GM10248 (cell line): ENCODE data around the gene MAPK14.

ENCODE experiments used
- CTCF ChIA-PET: fragments of 300-600 bp; sonication (Branson Sonifier 250); formaldehyde crosslinking; extraction: SDS; loops from one replicate; lab custom pipeline; 2021; ENCODE audit warnings: antibody characterized with exemption; lab: Yijun Ruan, JAX
- POLR2A ChIA-PET: fragments of 350-650 bp; sonication (Branson Sonifier 250); formaldehyde crosslinking; extraction: SDS; loops from one replicate; lab custom pipeline; 2020; ENCODE audit warnings: antibody characterized with exemption; lab: Yijun Ruan, JAX
- DNase-seq: peaks from one replicate; pipeline ENCODE4 v3.0.0; 2012; ENCODE audit errors: extremely low spot score
- CTCF ChIP-seq: IDR thresholded peaks from 2 replicates; pipeline ENCODE4 v1.5.1; 2012; ENCODE audit warnings: mild to moderate bottlenecking, low read depth; ENCODE audit errors: extremely low read depth, missing control alignments, control extremely low read depth

MAPK14 gene

DNA sequence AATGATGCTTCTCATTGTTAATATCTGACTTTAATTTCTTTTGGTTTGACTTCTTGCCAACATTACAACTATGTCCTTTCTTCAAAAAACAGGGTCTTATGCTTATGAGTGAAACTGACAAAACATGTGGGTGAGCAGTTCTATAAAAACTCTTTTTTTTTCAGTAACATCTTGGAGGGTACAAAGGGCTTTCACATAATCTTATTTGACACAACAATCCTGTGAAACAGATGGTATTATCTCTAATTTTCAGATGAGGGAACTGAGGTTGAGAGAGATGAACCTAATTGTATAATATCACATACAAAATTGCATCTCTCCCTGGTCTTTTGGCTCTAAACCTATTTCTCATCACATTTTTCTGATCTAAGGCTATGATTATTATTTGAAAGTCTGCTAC is 38.3 kb downstream of the MAPK14 start:
- DNase-seq: no peak
- no peak for TF ChIP-seq CTCF
- ChIA-PET CTCF (interaction anchor here (1.0 to 3.9 kb wide), 4 partner anchors 13 to 38 kb away, joined by 4 to 23 read pairs (median 5); partner anchors contain the start of gene MAPK14), POLR2A (no interaction called here)

- DNase-seq: no peak
- ChIA-PET POLR2A (no interaction called here), CTCF (interaction anchor here (1.3 to 3.9 kb wide), 2 partner anchors 10 to 29 kb away, joined by 7 to 23 read pairs; no protein-coding TSS in a partner anchor)
- TF ChIP-seq CTCF: no peak
These were observed 39.2 kb downstream of the MAPK14 start for GRCh38 chr6:36066817-36067216.

- ChIA-PET CTCF (interaction anchor here (1.1 to 3.9 kb wide), 4 partner anchors 9 to 28 kb away, joined by 4 to 23 read pairs (median 6); no protein-coding TSS in a partner anchor), POLR2A (no interaction called here)
- DNase-seq: no peak
- no peak for TF ChIP-seq CTCF
These were observed 39.9 kb downstream of the MAPK14 start for GRCh38 chr6:36067374-36068011.

DNA sequence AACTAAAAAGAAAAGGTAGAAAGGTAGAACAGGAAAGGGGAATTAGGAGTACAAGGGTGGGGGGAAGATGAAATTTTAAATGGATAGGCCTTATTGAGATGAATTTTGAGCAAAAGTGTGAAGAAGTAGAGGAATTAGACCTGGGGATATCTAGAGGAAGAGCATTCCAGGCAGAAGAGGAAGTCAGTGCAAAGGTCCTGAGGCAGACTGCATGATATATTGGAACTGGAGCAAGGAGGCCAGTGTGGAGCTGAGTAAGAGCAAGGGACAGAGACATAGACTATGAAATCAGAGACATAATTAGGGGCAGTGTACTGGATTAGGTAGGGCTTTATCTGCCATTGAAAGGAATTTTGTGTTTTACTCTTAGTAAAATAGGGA is 40.4 kb downstream of the MAPK14 start:
- no peak for DNase-seq
- CTCF ChIA-PET: interaction anchor here (1.1 to 3.9 kb wide), 4 partner anchors 9 to 28 kb away, joined by 4 to 23 read pairs (median 6); no protein-coding TSS in a partner anchor
- POLR2A ChIA-PET: no interaction called here
- no peak for TF ChIP-seq CTCF

DNA sequence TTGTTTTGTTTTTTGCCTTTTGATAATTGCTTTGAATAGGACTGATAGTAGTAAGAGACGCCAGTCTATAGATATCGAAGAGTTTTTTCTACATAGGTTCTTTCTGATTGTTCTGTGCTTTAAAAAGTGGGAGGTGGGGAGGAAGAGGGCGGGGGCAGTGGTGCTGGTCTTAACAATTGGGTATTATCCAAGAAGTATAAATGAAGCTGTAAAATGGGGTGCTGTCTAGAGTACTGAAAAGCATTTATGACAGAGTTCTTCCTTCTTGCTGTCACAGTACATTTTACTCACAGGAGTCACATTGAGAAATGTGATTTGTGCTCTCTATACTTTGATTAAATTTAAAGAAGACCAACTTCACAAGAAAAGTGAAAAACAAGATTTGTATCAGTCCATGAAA is 41.0 kb downstream of the MAPK14 start:
- no peak for TF ChIP-seq CTCF
- POLR2A ChIA-PET: no interaction called here
- CTCF ChIA-PET: interaction anchor here (1.1 to 3.9 kb wide), 4 partner anchors 11 to 59 kb away, joined by 3 to 23 read pairs (median 4); no protein-coding TSS in a partner anchor
- DNase-seq: no peak

DNA sequence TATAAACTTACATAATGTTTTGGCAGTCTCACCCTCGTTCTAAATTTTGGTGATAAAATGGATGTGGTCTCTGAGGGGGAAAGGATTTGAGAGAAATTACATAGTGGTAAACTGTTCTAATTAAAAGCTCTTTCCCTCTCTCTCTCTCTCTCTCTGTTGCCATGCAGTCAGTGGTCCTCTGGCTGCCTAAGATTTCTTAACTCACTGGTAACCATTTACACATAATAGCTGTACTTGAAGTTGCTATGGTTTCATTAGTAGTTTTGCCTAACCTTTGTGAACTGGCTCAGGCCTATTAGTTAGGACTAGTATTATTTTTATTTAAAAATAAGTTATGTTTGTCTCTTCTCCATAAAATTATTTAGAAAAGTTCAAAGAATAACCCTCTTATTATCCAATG is 42.0 kb downstream of the MAPK14 start:
- TF ChIP-seq CTCF: no peak
- ChIA-PET CTCF (interaction anchor here (1.2 to 3.9 kb wide), 2 partner anchors 26 to 60 kb away, joined by 3 to 23 read pairs; no protein-coding TSS in a partner anchor), POLR2A (no interaction called here)
- DNase-seq: no peak
